ENCODE measurements around the gene MRPS27.

GRCh38 chr5:72252574-72253155 is 67.4 kb downstream of the MRPS27 start:
- TF ChIP-seq CTCF (conservative IDR thresholded peaks at IDR 0.05) (no peak), ZFX (IDR thresholded peaks at IDR 0.05) (no peak)
